ENCODE measurements around the gene MASTL. TPM values are rescaled to one million over a fixed set of nuclear protein-coding genes. Genes with fewer than 3 reads are reported as not detected.
"Not testable (repeated sequence)": the region's sequence is repeated elsewhere in the genome, so short reads cannot be mapped to it uniquely, and the experiment has no call there.

Gene MASTL
- polyA plus RNA-seq (ENCODE audit: insufficient read depth in 1 of 5, insufficient read length in 5 of 5, low replicate concordance in 1 of 5): 10 to 100 TPM in 4 of 5 donors, 1 to 10 TPM in 1; 7.5 to 21.0 (median 13.0) TPM
- long read RNA-seq, donor 1, partial matches to known transcripts: 0 of 5 reads
- long read RNA-seq, donor 1, other reads (novel, unspliced or antisense): 5 of 5 reads
- long read RNA-seq, donor 2, partial matches to known transcripts: 0 of 2 reads
- long read RNA-seq, donor 2, other reads (novel, unspliced or antisense): 0 of 2 reads
- long read RNA-seq, donor 3: 0 reads
- long read RNA-seq, donor 4: 0 reads
- long read RNA-seq, donor 5, partial matches to known transcripts: 5 of 7 reads
- long read RNA-seq, donor 5, other reads (novel, unspliced or antisense): 0 of 7 reads
- long read RNA-seq, donor 6, partial matches to known transcripts: 0 of 2 reads
- long read RNA-seq, donor 6, other reads (novel, unspliced or antisense): 0 of 2 reads
- long read RNA-seq, donor 7, partial matches to known transcripts: 5 of 5 reads
- long read RNA-seq, donor 7, other reads (novel, unspliced or antisense): 0 of 5 reads
- long read RNA-seq, donor 8: 0 reads

- DNase-seq: peak; percentile 92 to 95
Measured at GRCh38 chr10:27155066-27155754, at the start of gene MASTL. TSS of gene MASTL (plus strand) at chr10:27155352. CDS start at chr10:27155427, 75 bp downstream.

GRCh38 chr10:27108165-27108564, 47.0 kb upstream of the MASTL start:
- no peak for DNase-seq

GRCh38 chr10:27134371-27134770, 20.8 kb upstream of the MASTL start:
- no peak for DNase-seq

- no peak for DNase-seq
Measured at GRCh38 chr10:27138277-27138676, 16.9 kb upstream of the MASTL start.

- no peak for DNase-seq
Measured at GRCh38 chr10:27143686-27144085, 11.5 kb upstream of the MASTL start.

- DNase-seq: no peak
Measured at GRCh38 chr10:27145937-27146336, 9.2 kb upstream of the MASTL start.

- DNase-seq: no peak
Measured at GRCh38 chr10:27147701-27148100, 7.5 kb upstream of the MASTL start.

- DNase-seq: no peak
Measured at GRCh38 chr10:27150261-27150660, 4.9 kb upstream of the MASTL start.

- no peak for DNase-seq
Measured at GRCh38 chr10:27152687-27153086, 2.5 kb upstream of the MASTL start.

- no peak for DNase-seq
Measured at GRCh38 chr10:27153329-27153728, 1.8 kb upstream of the MASTL start.

- no peak for DNase-seq
Measured at GRCh38 chr10:27153845-27154193, 1.3 kb upstream of the MASTL start.

GRCh38 chr10:27156566-27156965, 1.4 kb downstream of the MASTL start:
- not testable (repeated sequence) for DNase-seq

GRCh38 chr10:27157150-27157549, 2.0 kb downstream of the MASTL start:
- no peak for DNase-seq

- no peak for DNase-seq
Measured at GRCh38 chr10:27158421-27158820, 3.3 kb downstream of the MASTL start.

GRCh38 chr10:27169849-27170248, 14.7 kb downstream of the MASTL start:
- no peak for DNase-seq

- no peak for DNase-seq
Measured at GRCh38 chr10:27188259-27188658, 33.1 kb downstream of the MASTL start.

GRCh38 chr10:27188897-27189296, 33.7 kb downstream of the MASTL start:
- no peak for DNase-seq

GRCh38 chr10:27190508-27190907, 35.4 kb downstream of the MASTL start:
- DNase-seq: no peak

- DNase-seq: no peak
Measured at GRCh38 chr10:27192284-27192683, 37.1 kb downstream of the MASTL start.

GRCh38 chr10:27197980-27198620, 42.9 kb downstream of the MASTL start:
- DNase-seq: no peak

GRCh38 chr10:27203806-27204205, 48.7 kb downstream of the MASTL start:
- no peak for DNase-seq

GRCh38 chr10:27207350-27207749, 52.2 kb downstream of the MASTL start:
- no peak for DNase-seq

All from right lung (tissue), 10 donors.